Measurements from ENCODE around the gene GDAP1L1. TPM values are rescaled to one million over a fixed set of nuclear protein-coding genes. Genes with fewer than 3 reads are reported as not detected.
A peak's percentile ranks its signal among the peaks of the same experiment; 100 is the strongest.
"Not testable (repeated sequence)": the region's sequence is repeated elsewhere in the genome, so short reads cannot be mapped to it uniquely, and the experiment has no call there.

GDAP1L1 gene
- total RNA-seq, 1 experiment from 2014 or later: 0.37 TPM

DNA sequence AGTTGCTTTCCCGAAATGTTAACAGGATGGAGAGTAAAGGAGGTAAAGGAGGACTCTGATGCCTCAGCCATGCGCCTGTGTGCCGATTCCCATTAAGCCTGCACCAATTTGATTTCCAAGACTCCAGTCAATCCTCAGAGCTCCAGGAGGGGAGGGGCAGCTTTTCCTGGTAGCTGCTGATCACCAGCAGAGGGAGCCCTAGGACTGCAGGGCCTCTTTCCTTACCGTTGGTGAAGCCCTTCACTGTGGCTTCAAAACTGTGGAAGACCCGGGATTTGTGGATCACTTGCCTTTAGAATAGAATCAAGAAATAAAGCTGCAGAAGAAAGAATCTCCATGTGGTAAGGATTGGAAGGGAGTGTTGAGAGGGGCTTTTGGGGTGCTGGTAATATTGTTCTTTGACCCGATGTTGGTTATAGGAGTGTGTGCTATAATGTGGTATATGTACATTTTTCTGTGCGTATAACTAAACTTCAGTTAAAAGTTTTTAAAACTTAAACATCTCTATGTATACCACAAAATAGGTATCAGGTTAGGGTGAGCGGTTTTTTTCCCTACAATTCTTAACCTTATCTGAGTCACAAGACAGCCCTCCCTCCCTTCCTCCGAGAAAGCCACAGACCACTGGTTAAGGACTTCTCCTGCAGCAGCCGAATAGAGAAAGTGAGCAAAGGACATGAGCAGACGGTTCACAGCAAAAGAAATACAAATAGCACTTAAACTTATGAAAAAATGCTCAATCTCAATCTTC is 29.6 kb upstream of the GDAP1L1 start:
- DNase-seq (ENCODE audit: low read depth): peak; percentile 69

DNA sequence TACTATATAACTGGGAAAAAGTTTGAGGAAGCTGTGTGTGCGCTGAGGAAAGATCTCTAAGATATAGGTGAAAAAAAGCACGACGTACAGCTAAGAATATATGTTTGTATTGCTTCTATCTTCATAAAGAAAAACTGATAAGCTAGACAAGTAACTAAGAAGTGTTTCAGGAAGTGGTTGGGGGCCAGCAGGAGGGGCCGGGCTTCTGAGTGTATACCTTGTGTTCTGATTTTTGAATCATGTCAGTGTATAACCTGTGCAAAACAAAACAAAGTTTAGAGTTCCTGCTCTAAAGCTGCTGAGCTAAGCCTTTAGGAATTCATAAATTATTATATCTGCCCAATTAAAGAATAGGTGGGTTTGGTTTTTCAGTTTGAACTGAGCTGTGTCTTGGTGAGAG is 28.7 kb upstream of the GDAP1L1 start:
- in situ Hi-C loops (cut with HindIII; ENCODE audit: low pct_unique_long_range_greater_than_20kb, low sequenced_read_pairs): no loop called here
- DNase-seq (ENCODE audit: low read depth): no peak

More for the DNA sequence above, 29.6 kb upstream of the GDAP1L1 start:
- in situ Hi-C loops (cut with HindIII; ENCODE audit: low pct_unique_long_range_greater_than_20kb, low sequenced_read_pairs): no loop called here

- no peak for DNase-seq (ENCODE audit: low read depth)
- in situ Hi-C loops (cut with HindIII; ENCODE audit: low pct_unique_long_range_greater_than_20kb, low sequenced_read_pairs): no loop called here
Measured at GRCh38 chr20:44219170-44219730, 27.9 kb upstream of the GDAP1L1 start.

DNA sequence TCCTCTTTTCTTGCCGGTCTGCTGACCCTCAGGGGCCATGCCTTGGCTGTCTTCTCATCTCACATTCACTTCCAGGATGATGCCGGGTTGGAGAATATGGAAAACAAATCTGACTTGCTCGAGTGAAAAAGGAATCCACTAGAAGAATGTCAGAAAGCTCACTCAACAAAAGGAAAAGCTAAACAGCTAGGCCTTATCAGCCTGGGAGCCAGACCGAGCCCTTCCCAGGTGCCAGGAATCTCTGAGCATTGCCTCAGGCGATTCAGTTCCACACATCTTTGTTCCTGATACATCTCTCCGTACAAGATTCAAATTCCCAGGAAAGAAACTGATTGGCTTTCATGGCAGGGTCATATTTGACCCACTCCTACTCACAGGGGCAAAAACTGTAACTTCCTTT is 27.3 kb upstream of the GDAP1L1 start:
- in situ Hi-C loops (cut with HindIII; ENCODE audit: low pct_unique_long_range_greater_than_20kb, low sequenced_read_pairs): no loop called here
- DNase-seq (ENCODE audit: low read depth): no peak

DNA sequence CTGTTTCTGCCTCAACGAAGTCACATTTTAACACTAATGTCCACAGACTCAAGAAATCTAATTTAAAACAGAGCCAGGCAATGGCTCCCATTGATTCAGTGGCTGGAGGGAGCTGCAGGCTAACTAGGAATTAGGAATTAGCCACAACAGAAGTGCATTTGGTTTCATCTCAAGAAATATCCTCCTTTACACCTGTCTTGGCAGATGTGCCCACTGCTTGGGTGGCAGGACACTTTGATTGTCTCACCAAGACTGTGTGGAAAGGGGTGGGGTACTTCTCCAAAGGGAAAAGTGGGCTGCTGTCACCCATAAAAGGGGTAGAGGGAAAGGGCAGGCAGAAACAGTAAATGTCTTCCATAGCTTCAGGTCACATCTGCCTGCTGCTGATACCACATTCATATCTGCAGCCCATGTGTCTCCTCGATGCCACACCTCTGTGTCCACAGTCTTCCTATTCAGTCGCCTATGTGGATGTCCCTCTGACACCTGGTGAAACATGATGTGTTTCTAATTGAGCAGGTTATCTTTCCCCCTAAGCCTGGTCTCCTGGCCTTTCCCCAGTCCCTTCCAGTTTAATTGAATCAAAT is 25.6 kb upstream of the GDAP1L1 start:
- no peak for DNase-seq (ENCODE audit: low read depth)
- in situ Hi-C loops (cut with HindIII; ENCODE audit: low pct_unique_long_range_greater_than_20kb, low sequenced_read_pairs): no loop called here

DNA sequence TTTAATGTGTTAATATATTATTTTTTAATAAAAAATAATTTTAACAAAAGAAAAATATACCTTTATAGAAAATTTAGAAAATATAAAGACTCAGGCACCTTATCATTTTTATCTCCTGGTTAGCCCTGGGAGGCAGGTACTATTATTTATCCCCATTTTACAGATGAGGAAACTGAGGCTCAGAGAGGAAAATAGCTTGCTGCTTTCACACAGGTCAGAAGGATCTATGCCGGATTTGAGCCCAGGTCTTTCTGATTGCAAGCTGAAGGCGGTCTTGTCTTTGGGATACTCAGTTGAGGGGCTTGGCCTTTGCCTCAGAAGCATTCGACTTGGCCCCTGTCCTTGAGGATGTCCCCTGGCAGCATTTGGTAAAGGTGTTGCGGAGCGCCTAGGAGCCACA is 25.1 kb upstream of the GDAP1L1 start:
- in situ Hi-C loops (cut with HindIII; ENCODE audit: low pct_unique_long_range_greater_than_20kb, low sequenced_read_pairs): no loop called here
- DNase-seq (ENCODE audit: low read depth): no peak

DNA sequence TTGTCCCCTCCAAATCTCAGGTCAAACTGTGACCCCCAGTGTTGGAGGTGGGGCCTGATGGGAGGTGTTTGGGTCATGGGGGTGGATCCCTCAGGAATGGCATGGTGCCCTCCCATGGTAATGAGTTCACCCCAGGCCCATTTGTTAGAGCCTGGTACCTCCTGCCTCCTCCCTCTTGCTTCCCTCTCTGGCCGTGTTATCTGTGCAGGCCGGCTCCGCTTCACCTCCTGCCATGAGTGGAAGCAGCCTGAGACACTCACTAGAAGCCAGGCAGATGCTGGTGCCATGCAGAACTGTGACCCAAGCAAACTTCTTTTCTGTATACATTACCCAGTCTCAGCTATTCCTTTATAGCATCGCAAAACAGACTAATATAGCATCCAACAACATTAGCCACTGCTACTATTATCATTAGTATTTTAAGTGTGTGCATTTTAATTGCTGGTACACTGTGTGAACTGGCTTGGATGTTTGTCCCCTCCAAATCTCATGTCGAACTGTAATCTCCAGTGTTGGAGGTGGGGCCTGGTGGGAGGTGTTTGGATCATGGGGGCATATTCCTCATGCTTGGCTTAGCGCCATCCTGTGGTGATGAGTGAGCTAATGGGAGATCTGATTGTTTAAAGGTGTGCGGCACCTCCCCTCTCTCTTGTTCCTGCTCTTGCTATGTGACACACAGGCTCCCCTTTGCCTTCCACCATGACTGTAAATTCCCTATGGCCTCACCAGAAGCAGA is 24.3 kb upstream of the GDAP1L1 start:
- DNase-seq (ENCODE audit: low read depth): no peak
- in situ Hi-C loops (cut with HindIII; ENCODE audit: low pct_unique_long_range_greater_than_20kb, low sequenced_read_pairs): no loop called here

GRCh38 chr20:44223721-44224120 is 23.4 kb upstream of the GDAP1L1 start:
- in situ Hi-C loops (cut with HindIII; ENCODE audit: low pct_unique_long_range_greater_than_20kb, low sequenced_read_pairs): no loop called here

DNA sequence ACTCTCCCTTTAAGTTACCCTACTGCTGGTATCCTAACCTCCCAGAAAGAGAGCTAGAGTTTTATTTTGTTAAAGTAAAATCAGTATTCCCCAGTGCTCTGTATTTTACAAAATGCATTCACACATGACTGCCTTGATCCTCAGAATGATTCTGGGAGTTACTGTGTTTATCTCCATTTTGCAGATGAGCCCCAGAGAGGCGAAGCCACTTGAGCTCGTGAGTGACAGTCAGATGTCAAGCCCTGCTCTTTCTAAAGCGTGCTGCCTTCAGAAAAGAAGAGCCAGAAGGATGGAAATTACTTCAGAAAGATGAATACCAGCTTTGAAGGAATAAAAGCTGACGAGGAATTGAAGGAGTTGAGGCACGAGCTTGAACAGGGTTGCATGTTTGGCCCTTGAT is 22.5 kb upstream of the GDAP1L1 start:
- DNase-seq (ENCODE audit: low read depth): no peak
- in situ Hi-C loops (cut with HindIII; ENCODE audit: low pct_unique_long_range_greater_than_20kb, low sequenced_read_pairs): no loop called here

More at GRCh38 chr20:44223721-44224120, 23.4 kb upstream of the GDAP1L1 start:
- no peak for DNase-seq (ENCODE audit: low read depth)

GRCh38 chr20:44228465-44229258 is 18.4 kb upstream of the GDAP1L1 start:
- DNase-seq (ENCODE audit: low read depth): no peak
- in situ Hi-C loops (cut with HindIII; ENCODE audit: low pct_unique_long_range_greater_than_20kb, low sequenced_read_pairs): no loop called here

- peak; percentile 68 for DNase-seq (ENCODE audit: low read depth)
- in situ Hi-C loops (cut with HindIII; ENCODE audit: low pct_unique_long_range_greater_than_20kb, low sequenced_read_pairs): no loop called here
Measured at GRCh38 chr20:44231193-44231592, 15.9 kb upstream of the GDAP1L1 start.

DNA sequence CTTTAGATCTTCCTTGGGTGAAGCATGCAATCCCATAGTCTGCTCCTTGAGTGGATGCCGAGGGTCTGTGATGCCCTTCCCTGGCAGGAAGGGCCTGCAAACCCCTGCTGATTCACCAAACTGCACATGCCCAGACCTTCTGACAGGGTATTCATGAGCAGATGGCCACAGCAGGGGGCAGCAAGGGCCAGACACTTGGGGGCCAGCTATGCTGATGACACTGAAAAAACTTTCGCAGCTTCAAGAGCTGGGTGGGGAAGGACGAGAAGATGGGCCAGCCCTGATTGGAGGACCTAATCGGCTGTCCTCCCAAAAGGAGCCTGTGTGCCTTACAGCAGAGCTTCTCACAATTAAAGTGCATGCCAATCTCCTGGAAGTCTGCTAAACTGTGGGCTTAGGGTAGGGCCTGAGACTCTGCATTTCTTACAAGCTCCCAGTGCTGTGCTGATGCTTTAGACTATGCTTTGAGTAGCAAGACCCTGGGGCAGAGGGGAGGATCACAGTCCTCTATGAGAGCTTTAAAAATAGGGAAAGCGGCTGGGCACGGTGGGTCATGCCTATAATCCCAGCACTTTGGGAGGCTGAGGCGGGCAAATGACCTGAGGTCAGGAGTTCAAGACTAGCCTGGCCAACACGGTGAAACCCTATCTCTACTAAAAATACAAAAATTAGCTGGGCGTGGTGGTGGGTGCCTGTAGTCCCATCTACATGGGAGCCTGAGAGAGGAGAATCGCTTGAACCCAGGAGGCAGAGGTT is 15.2 kb upstream of the GDAP1L1 start:
- no peak for DNase-seq (ENCODE audit: low read depth)
- in situ Hi-C loops (cut with HindIII; ENCODE audit: low pct_unique_long_range_greater_than_20kb, low sequenced_read_pairs): no loop called here

- DNase-seq (ENCODE audit: low read depth); in situ Hi-C loops (cut with HindIII; ENCODE audit: low pct_unique_long_range_greater_than_20kb, low sequenced_read_pairs): not testable (repeated sequence)
Measured at GRCh38 chr20:44232469-44232856, 14.6 kb upstream of the GDAP1L1 start.

DNA sequence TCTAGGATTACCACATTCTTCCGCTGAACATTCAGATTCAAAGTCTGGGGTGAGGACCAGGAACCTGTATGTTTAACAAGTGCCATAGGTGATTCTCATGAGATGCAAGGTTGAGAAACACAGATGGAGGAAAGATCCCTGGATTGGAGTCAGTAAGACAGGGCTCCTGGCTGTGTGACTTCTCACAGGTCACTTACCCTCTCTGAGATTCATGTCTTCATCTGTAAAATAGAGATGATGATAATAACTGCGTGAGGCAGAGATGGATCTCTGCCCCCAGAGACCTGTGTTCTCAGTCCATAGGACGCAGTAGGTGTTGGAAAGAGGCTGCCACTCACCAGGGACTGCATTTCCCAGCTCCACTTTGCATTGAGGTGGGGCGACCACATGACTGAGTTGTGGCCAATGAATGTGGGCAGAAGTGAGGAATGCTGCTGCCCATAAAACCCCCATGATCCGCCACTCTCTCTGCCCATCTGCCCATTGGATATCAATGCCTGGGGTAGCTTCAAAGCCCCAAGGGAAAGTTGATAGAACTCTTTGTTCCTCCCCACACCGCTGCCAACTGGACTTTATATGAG is 13.6 kb upstream of the GDAP1L1 start:
- in situ Hi-C loops (cut with HindIII; ENCODE audit: low pct_unique_long_range_greater_than_20kb, low sequenced_read_pairs): no loop called here
- no peak for DNase-seq (ENCODE audit: low read depth)

DNA sequence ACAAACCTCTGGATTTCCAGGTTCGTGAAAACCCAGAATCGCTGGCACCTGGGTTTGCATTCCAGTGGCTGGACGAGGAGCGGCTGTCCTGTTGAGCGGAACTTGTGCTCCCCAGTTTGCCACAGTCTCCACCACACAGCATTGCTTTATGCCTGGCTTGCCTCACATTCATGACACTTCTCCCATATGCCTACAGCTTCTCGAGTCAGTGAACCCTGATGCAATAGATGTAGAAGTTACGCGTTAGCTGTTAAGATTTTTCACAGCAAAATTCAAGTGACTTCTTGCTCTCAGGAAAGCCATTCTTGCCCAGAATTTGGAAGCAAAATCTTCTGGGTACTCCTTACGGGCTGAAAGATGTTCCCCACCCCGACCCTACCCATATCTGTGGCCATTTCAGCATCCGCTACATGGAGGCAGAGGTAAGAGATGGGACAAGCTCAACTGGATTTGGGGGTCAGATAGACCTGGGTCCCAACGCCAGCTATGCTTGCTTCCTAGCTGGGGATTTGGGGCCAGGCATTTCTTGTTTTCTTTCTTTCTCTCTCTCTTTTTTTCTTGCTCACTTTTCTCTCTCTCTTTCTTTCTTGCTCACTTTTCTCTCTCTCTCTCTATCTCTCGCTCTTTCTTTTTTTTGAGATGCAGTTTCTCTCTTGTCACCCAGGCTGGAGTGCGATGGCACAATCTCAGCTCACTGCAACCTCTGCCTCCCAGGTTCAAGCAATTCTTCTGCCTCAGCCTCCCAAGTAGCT is 12.4 kb upstream of the GDAP1L1 start:
- DNase-seq (ENCODE audit: low read depth): no peak
- in situ Hi-C loops (cut with HindIII; ENCODE audit: low pct_unique_long_range_greater_than_20kb, low sequenced_read_pairs): no loop called here

DNA sequence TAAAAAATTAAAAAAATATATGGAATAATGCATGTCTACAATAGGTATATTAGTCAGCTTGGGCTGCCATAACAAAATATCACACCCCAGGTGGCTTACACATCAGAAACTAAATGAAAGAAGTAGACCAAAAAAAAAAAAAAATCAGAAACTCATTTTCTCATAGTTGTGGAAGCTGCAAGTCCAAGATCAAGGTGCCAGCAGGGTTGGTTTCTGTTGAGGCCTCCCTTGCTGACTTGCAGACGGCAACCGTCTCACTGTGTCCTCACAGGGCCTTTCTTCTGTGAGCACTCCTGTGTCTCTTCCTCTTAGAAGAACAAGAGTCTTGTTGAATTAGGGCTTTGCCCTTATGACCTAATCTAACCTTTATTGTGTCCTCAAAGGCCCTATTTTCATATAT is 11.4 kb upstream of the GDAP1L1 start:
- no peak for DNase-seq (ENCODE audit: low read depth)
- in situ Hi-C loops (cut with HindIII; ENCODE audit: low pct_unique_long_range_greater_than_20kb, low sequenced_read_pairs): no loop called here

DNA sequence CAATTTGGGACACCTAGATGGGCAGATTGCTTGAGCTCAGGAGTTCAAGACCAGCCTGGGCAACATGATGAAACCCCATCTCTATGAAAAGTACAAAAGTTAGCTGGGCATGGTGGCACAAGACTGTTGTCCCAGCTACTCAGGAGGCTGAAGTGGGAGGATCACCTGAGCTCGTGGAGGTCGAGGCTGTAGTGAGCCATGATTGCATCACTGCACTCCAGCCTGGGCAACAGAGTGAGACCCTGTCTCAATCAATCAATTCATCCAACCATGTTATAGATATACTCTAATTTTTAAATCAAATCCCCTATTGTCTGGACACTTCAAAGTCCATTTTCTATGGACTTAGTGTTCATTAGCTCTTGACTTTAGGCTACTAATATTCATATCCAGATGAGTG is 10.3 kb upstream of the GDAP1L1 start:
- DNase-seq (ENCODE audit: low read depth); in situ Hi-C loops (cut with HindIII; ENCODE audit: low pct_unique_long_range_greater_than_20kb, low sequenced_read_pairs): not testable (repeated sequence)

Measured in Caki2 (cell line).